ENCODE results near the gene MRM2. TPM values are rescaled to one million over a fixed set of nuclear protein-coding genes. Genes with fewer than 3 reads are reported as not detected.
"Not testable (repeated sequence)": the region's sequence is repeated elsewhere in the genome, so short reads cannot be mapped to it uniquely, and the experiment has no call there.

Gene MRM2
- total RNA-seq, 1 donor from 2014 or later: 12.9 TPM

DNA sequence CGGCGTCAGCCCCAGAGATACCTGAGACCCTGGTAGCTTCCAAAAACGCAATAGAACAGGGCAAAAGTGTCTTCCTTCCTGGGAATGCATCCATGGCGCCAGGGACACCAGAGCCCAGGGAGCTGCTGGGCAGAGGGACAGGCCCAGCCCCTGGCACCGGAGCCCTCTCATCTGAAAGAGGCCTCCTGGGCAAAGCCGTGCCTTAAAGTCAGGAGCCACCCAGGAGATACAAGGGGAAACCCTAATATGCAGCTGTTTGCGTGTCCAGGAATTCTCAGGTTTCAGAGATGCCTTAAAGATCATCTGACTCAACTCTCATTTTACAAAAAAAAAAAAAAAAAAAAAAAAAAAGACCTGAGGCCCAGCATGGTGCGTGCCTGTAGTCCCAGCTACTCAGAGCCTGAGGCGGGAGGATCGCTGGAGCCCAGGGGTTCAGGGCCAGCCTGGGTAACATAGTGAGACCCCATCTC, 28.0 kb upstream of the MRM2 start:
- no peak for DNase-seq (ENCODE audit: low spot score)
- intact Hi-C loops (cut with DNase I): no loop called here
- no peak for ATAC-seq

DNA sequence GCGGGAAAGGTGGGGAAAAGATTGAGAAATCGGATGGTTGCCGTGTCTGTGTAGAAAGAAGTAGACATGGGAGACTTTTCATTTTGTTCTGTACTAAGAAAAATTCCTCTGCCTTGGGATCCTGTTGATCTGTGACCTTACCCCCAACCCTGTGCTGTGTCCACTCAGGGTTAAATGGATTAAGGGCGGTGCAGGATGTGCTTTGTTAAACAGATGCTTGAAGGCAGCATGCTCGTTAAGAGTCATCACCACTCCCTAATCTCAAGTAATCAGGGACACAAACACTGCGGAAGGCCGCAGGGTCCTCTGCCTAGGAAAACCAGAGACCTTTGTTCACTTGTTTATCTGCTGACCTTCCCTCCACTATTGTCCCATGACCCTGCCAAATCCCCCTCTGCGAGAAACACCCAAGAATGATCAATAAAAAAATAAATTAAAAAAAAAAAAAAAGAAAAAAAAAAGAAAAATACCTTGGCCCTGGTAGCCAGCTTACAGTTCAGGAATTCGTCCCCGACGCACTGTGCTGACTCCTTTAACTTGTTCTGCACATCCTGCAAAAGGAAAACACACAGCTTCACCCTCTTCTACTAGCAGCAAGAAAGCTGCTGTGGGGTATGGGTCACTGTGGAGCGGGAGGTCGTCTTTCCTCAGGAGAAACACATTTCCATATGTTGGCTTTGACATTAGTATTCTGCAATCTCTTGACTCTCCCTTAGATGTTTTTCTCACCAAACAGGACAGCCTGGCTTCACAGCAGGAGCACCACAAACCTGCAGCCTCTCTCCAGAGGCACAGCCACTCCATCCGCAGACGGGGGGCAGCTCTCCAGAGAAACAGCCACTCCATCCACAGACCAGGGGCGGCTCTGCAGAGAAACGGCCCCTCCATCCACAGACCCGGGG, 27.3 kb upstream of the MRM2 start:
- intact Hi-C loops (cut with DNase I); ATAC-seq: not testable (repeated sequence)

DNA sequence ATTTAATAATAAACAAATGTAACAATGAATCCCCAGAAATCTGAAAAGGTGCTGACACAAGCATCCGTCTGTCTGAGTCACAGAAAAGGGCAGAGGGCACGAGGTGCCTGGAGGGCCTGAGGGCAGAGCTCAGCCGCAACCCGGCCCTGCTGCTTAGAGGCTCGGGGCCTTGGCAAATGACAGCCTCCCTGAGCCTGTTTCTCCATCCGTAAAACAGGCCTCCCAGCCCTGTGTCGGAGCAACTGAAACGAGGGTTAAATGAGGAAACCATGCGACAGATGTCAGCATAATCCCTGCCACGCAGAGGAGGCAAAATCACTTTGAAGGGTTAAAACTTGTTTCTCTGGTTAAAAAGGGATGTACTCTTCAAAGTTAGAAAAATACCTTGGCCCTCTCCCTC, 24.9 kb upstream of the MRM2 start:
- no peak for DNase-seq (ENCODE audit: low spot score)
- no peak for ATAC-seq
- intact Hi-C loops (cut with DNase I): no loop called here

More for the DNA sequence above, 27.3 kb upstream of the MRM2 start:
- not testable (repeated sequence) for DNase-seq (ENCODE audit: low spot score)

DNA sequence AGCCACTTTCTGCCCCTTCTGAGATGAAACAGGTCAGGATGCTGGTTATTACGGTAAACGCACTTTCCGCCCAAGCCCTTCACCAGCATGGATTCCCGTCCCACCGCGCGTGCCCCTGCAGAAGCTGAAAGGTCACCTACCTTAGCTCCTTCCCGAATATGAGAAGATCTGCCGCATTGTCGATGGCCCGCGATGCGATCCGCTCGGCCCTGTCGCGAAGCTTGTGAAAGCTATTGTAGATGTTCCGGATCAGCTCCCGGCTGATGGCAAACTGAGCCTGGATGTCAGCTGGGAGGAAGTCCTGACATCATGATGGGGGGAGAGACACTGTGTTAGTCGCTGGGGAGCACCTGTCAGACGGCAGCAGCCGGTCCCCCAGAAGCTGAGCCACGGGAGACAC, 22.2 kb upstream of the MRM2 start:
- intact Hi-C loops (cut with DNase I): no loop called here
- DNase-seq (ENCODE audit: low spot score) (no peak), ATAC-seq (no peak)

DNA sequence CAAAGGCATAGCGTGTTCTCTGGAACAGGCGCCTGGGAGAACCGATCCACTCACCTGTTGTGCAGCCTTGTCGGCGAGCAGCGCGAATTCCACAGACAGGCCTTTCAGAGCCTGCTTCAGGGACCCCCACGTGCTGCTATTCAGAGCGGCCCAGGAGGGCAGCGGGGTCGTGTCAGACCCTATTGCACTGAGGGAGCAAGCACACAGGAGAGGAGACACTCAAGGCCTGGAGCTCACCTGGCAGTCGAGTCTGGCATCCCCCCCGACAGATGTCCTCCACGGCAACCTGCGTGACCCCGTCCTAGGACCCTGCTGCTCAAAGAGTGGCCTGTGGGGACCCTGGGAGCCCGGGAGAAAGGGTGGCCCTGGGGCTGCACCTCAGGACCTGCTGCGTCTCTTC, 21.2 kb upstream of the MRM2 start:
- intact Hi-C loops (cut with DNase I): no loop called here
- peak; percentile 53 for DNase-seq (ENCODE audit: low spot score)
- ATAC-seq: no peak

DNA sequence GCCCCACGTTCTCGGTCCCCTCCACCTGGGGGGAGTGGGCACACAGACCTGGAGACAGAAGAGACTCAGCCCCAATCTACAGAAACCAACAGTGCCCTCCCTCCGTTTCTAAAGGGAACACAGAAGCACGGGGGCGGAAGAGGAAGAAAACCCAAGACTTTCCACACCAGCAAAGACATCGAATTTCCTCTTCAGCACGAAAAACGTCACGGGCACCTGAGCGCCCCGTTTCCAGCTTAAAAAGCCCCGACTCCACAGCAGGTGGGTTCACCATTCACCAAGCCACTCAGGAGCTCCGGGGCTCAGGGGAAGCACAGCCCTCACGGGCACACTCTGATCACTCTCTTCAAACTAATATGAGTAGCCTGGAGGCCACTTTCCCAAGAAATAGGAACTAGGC, 19.6 kb upstream of the MRM2 start:
- intact Hi-C loops (cut with DNase I): no loop called here
- ATAC-seq (no peak), DNase-seq (ENCODE audit: low spot score) (peak; percentile 56)

DNA sequence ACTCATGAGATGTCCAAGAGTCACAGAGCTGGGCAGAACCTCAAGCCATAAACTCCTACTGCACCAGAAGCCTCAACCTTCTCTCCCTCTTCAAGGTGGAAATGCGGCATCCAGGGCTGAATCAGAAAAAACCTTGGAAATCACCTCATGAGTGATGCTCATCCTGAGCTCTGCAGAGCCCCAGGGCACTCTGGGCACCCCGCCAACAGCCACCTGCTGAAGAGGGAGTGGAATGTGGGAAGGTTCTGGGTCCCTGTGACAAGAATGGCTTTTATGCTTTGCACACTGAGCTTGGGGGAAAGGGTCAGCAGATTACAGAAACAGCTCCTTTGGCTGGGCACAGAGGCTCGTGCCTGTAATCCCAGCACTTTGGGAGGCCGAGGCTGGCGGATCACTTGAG, 18.8 kb upstream of the MRM2 start:
- intact Hi-C loops (cut with DNase I): no loop called here
- no peak for ATAC-seq
- peak; percentile 66 for DNase-seq (ENCODE audit: low spot score)

DNA sequence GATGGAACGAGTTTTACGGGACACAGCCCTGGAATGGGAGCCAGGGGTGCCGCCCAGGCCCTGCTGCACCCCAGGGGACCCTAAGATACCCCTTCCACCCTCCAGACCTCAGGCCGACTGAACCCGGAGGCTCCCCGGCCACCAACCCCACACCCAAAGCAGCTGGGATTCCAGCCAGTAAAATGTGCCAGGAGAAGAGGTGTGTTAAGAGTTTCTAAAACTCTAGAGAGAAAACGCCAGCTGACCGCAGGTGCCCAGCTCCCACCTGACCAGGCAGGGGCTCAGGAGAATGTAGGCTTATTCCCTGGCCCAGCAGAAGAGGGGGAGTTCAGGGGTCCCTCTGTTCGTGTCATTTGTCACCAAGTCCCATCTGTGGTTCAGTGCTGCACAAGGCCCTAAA, 17.5 kb upstream of the MRM2 start:
- no peak for ATAC-seq
- intact Hi-C loops (cut with DNase I): no loop called here
- no peak for DNase-seq (ENCODE audit: low spot score)

DNA sequence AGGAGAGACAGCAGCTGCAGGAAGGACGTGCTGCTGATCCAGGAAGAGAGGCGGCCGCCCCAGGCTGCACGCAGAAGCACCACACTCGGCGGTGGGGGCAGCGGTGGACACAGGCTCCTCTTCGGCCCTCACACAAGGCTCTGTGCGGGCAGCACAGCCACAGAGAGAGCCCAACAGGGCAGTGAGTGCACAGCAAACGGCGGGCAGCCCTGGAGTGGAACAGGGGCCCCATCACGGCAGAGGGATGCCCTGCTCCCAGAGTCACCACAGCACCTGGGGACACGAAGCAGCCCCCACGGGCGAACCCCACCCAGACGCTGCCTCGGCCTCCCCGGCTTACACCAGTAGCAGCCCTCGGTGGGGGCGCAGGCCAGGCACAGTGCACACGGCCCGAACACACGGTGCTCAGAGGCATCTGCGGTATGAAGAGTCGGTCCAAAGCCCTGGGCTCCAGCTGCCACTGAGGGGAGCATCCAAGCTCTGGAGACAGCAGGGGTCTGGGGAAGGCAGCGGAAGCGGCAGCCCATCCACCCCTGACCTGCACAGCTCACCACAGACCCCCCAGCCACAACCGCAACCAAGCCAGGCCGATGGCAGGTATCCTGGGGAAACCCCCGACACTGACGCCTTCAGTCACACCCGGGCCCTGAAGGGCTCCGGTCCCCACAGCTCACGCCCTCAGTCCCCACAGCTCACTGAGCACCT, 16.8 kb upstream of the MRM2 start:
- DNase-seq (ENCODE audit: low spot score): no peak
- intact Hi-C loops (cut with DNase I): no loop called here

DNA sequence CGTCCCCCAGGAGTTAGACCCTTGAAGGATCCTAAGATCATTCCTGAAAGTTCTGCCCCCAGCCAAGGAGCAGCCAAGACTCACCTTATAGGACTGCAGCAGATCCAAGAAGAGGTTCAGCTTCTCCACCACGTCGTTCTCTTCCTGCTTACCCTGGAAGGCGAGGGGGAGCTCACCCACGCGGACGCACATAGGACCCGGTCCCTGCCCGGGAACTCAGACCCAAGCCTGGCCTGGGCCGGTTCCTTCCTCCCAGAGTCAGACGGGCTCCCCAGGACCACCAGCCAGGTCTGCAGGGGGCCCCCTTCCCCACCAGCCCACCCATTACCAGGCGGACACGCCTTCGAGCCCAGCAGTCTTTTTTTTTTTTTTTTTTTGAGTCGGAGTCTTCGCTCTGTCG, 15.6 kb upstream of the MRM2 start:
- DNase-seq (ENCODE audit: low spot score) (no peak), ATAC-seq (no peak)
- intact Hi-C loops (cut with DNase I): no loop called here

More for the DNA sequence above, 16.8 kb upstream of the MRM2 start:
- ATAC-seq: no peak

DNA sequence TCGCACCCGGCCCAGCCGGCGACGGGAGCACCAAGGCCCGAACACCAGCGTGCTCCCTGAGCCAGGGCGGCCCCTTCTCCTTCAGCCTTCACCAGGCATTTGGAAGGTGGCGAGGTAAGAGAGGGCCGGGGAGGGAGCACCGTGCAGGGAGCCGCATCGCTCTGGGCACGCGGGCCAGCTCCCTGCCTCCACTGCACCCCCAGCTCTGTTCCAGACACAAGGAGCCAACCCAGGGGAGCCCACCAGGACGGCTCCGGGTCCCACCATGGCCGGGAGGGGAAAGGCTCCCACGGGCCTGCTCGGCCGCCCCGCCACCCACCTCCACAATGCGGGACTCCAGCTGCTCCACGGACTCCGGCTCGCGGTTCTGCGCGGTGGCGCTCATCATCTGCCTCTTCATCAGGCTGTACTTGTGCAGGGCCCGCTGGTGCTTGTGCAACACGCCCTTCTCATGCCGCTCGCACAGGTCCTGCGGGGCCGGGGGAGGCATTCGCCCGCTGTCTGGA, 15.1 kb upstream of the MRM2 start:
- DNase-seq (ENCODE audit: low spot score): peak; percentile 54
- ATAC-seq: no peak
- intact Hi-C loops (cut with DNase I): no loop called here

DNA sequence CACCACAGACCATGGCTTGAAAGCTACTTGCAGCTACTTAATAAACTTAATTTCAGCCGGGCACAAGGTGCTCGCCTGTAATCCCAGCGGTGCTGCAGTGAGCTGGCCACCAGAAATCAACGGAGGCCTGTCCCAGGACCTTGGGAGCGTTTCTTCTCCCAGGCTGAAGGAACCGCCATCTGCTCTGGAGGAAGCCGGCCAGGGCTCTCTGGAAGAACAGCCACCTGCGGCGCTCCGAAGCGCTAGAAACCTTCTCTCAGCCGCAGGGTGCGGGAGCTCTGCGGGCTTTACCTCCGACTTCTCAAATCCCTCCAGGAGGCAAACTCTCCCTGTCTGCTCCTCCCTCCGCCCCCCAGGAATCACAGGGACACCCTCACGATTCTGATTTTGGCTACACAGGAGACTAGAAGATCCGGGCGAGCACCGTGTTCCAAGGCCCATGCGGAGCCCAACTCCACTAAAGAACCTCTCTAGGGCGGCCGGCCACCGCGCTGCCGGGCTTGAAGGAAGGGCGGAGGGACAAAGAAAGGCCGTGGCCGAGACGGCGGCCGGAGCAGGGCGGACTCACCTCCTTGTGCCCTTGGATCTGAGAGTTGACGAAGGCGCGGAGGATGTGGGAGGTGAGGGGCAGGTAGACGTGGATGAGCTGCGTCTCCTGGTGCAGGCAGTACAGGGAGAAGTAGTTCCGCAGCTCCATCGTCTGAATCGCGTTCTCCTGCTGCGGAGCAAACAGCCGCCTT, 14.5 kb upstream of the MRM2 start:
- intact Hi-C loops (cut with DNase I): no loop called here
- no peak for ATAC-seq

DNA sequence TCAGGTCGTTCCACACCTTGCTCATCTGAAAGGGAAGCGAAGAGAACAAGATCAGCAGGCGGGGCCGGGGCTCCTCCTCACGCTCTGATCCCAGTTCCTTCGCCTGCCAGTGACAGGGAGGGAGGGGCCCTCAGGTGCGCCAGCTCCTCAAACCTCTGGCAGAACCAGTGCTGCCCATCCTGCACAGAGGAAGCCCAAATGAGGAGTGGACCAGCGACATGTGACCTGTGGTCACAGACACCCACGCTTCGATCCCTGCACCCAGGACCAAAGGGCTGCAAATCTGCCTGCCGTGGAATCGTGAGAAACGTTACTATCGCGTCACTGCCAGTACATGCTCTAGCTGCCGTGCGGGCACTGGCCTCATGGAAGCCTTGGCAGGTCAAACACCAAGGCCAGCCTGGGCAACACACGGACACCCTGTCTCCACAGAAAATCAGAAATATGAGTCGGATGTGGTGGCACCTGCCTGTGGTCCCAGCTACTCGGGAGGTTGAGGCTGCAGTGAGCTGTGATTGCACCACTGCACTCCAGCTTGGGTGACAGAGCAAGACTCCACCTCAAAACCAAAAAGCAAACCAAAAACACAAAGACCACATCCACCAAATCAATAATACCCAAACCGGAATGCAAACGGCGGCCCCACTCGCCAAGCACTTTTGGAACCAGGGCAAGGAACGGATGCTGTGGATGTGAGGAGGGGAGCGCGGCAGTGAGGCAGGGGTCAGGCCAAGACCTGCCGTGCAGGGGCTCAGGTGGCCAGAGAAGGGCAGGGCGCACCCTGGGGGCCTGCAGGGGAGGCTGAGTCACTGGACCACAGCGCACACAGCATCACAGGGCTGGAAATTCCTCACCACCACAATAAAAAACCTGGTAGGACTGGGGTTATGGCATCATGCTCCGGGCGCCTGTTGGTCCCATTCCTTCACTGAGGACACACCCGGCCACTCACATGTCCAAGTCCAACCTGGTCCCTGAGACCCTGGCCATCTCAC, 13.4 kb upstream of the MRM2 start:
- ATAC-seq (no peak), DNase-seq (ENCODE audit: low spot score) (no peak)
- intact Hi-C loops (cut with DNase I): no loop called here

More for the DNA sequence above, 14.5 kb upstream of the MRM2 start:
- no peak for DNase-seq (ENCODE audit: low spot score)

DNA sequence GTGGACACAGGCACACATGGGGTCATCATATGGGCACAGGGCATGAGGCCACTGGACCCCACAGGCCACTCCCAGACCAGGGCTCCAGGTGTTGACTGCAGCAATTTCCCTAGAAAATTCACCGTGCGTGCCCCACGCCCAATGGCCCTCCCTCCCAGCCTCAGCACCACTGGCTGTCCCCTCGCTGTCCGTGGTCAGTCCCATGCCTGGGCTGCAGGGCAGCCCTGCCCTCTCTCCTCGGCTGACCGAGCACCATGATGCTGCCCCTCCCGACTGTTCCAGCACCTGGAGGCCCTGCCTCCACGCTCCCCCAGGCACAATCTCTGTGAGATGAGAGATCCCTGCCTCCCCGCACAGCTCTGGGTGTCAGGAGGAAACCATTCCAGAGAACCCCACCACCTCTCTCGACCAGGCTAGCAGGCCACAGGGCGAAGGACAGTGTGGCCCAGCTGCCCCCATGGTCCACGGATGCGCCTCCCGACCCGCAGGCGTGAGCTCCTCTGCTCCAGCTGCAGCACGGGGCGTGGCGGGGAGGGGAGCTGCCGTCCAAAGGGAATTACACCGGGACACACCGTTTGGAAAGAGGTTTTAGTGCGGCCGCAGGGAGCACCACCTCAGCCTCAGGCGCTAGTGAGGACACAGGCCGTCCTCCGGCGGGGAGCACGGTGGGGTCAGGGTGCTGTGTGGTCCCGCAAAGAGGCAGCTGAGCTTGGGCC, 12.6 kb upstream of the MRM2 start:
- ATAC-seq (no peak), DNase-seq (ENCODE audit: low spot score) (no peak)
- intact Hi-C loops (cut with DNase I): no loop called here

DNA sequence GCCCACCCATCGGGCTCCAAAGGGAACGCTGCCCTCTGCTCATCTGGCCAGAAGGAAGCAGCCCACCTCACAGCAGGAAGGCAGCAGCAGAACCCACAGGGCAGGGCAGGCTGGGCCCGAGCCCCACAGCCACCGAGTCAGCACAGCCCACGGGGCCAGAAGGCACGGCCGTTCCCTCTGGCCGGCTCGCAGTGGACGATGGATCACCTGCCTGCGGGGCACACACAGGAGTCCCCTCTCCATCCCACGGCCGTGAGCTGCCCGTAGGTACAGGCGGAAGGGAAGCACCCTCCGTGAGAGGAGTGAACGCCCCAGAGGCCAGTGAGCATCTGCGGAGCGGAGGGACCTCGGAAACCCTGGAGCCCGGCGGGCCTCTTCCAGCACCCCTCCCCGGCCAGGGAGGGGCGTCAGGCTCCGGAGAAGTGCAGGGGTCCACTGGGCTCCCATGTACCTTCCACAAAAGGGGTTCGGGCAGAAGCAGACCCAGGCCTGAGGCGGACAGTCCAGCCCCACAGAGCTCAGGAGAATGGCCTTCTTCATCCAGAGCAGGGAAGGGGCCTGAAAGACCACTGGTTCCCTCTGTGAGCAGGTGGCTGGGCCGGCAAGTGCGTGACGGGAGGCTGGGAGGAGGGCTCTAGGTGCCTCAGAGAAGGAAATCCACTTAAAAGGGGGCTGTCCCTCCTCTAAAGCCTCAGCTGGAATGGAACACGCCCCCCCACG, 11.7 kb upstream of the MRM2 start:
- DNase-seq (ENCODE audit: low spot score): no peak
- ATAC-seq: no peak
- intact Hi-C loops (cut with DNase I): no loop called here

DNA sequence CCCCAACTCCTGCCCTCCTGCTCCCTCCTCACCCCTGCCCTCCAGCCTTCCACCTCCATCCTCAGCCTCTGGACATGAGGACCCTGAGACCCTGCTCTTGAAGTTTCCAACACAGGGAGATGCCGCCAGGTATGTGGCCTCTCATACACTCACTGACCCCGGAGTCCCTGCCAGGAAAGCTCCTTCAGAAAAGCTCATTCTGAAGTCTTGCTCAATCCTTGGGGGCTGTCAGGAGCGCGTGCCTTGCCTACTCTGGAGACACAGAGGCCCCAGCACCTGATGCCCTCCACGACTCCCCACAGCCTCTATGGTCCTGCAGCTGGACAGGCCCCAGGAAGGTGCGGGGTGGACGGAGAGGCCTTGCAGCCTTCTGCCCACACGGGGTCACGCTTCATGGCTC, 11.0 kb upstream of the MRM2 start:
- intact Hi-C loops (cut with DNase I): no loop called here
- ATAC-seq (no peak), DNase-seq (ENCODE audit: low spot score) (no peak)
